A673 (cell line): ENCODE data around the gene SUSD5.

Source experiments
- CTCF ChIP-seq: fragments of 300-800, 200-600 bp; sonication (generic); conservative IDR thresholded peaks from 2 replicates; pipeline ENCODE4 v1.5.1; 2017; ENCODE audit warnings: low read depth, mild to moderate bottlenecking, antibody characterized with exemption, low read length, moderate library complexity, mixed read lengths
- EZH2 ChIP-seq: fragments of 200-600 bp; sonication (generic); IDR thresholded peaks from 2 replicates; pipeline ENCODE4 v1.6.1; 2017; ENCODE audit warnings: borderline replicate concordance, low read depth, mild to moderate bottlenecking, mixed read lengths, antibody characterized with exemption, low read length; ENCODE audit not compliant: poor library complexity, severe bottlenecking

GRCh38 chr3:33132019-33132360 lies 86.6 kb downstream of the SUSD5 start:
- TF ChIP-seq CTCF (no peak), EZH2 (no peak)
